SW480 (cell line): ENCODE results near the gene CYSTM1.

Experiments
- DNase-seq: peaks from one replicate; pipeline ENCODE4 v3.0.0-alpha.2; 2016; ENCODE audit warnings: low spot score

CYSTM1 gene

GRCh38 chr5:140238756-140239155 is 63.8 kb downstream of the CYSTM1 start:
- DNase-seq: no peak

- DNase-seq: no peak
Measured at GRCh38 chr5:140239461-140239860, 64.5 kb downstream of the CYSTM1 start.

DNA sequence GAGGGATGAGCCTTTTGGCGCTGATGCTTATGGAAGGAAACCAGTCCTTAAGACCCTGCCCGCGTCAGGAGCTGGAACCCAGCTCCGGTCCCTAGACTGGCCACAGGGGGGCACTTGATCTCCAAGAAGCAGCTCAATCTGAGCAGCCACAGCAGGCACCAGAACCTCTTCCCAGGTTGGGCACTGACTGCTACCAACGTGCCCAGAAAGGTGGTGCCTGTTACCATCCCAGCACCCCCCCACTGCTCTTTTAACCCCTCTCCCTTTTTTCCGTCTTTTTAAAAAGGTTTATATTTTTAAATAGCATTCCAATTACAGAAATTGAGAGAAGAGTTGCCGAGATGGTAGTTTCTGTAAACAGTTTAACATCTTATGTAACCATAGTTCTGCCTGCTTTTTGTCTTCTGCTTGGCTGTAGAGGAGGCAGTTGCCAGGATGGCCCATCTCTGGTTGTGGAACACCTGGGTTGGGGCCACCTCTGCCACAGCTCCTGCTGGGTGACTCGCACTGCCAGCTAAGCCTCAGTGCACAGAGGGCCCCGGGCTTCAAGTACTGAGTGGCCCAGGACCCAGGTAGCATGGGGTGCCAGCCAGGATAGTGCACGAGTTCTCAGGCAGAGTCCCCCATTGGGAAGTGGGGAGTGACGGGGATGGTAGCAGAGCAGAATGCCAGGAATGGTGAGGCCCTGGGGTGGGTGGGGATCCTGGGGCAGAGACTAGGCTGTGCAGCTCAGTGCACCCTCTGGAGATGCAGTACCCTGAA is 65.1 kb downstream of the CYSTM1 start:
- DNase-seq: no peak

DNA sequence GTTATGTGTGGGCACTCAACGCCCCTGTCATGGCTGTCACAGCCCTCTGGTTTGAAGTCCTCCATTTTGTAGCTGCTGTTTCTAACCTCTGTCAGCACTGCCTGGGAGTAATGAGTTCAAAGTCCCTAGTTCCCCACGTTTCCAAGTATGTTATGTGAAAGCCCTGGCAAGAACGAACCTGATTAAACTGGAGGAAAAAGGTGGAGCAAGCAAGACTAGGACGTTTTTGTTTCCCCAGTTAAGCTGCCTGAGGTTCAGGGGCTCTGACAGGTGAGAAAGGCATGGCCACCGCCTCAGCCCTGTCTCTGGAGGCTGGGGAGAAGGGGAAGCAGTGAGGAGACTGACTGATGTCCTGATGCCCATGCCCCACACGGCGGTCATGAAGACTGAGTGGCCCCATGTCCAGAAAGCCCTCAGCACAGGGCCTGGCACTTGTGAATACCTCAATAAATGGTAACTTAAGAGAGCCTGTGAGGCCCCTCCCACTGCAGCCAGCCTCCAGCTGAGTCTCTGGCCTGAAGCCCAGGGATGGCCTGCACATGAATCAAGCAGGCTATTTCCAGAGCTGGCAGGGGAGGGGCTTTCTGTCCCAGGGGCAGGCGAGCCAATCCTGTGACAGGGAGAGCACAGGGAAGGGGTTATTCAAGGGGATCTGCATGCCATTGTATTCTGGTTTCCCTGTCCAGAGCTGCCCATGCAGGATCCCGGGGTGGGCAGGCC is 66.2 kb downstream of the CYSTM1 start:
- DNase-seq: no peak

DNA sequence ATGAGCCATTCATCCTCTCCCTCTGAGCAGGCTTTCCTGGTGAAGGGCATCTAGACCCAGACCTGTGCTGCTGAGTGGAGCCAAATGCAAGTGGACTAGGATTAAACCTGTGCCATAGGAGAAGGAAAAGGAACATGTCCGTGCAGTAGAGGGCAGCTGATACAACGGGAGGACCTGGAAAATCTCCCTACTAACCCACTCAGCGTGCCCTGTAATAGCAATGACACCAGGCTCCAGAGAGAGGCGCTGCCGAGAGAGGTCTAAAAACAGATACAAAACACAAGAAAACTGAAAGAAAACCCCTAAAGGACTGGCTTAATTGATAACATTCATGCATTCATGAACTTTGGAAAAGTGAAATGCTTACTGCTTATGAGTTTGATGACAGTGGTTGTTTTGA is 67.1 kb downstream of the CYSTM1 start:
- DNase-seq: no peak

DNA sequence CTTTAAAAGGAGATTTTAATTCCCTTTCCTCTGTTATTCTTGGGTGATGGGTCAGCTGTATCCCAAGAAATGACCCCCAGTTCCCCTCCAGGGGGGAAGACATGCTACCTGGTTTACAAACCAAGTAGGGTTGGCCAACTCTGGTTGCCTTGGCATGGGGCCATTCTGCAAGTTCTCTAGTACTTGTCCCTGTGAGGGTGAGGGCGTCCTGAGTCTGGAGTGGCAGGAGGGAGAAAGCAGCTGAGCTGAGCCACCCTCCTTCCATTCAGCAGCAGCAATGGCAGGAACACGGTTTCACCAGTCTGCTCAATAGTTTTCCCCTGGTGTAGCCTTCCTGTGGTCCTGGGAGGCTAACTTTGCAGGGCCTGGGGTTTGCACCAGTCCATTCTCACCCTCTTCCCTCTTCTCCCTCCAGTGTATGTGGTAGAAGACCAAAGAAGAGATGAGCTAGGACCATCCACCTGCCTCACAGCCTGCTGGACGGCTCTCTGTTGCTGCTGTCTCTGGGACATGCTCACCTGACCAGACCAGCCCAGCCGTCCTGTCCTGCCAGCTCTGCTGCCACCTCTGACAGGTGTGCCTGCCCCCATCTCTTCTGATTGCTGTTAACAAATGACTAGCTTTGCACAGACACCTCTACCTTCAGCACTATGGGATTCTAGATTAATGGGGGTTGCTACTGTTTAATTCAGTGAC is 68.0 kb downstream of the CYSTM1 start:
- DNase-seq: no peak

DNA sequence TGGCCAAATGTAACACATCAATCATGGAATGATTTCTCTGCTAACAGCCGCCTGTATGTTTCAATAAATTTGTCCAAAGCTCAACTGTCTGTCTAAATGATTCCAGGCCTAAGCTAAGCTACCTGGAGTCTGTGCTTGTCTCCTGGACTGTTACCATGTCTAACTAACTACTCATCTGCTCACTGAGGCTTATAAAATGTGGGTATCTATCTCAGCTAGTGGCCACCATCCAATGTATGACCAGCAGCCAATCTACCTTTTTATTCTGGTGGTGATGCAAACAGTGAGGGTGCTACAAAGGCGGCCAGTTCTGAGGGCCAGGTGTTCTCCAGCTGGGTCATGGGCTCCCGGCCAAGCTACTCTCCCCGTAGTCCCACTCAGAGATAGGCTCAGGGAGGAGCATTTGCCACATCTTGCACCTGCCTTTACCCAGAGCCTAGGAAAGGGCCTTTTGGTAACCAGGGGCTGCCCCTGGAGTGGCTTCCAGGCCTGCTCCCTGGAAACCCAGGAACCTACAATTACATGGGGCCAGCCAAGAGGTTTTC is 68.8 kb downstream of the CYSTM1 start:
- no peak for DNase-seq

DNA sequence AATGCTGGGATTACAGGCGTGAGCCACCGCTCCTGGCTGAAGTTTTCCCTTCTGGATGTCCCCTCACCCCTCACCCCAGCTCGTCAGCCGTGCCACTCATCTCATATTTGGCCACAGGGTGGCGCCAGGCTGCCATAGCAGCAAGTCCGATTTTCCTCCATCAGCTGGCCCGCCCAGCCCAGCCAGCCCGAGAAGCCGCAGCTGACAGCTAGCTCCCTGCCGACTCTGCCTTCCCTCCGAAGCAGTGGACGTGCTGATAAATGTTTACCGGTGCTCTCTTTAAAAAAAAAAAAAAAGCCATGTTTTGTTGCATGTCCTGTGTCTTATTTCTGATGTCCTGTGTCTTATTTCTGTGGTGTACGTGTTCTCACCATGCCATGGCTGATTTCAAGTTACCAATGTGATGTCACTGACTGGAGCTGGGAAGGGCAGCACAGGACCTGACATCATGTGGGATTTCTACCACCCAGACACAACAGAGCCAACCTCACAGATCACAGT is 69.6 kb downstream of the CYSTM1 start:
- DNase-seq: peak; percentile 89

- no peak for DNase-seq
Measured at GRCh38 chr5:140245341-140245740, 70.4 kb downstream of the CYSTM1 start.

GRCh38 chr5:140245926-140246325 is 70.9 kb downstream of the CYSTM1 start:
- DNase-seq: no peak

- DNase-seq: no peak
Measured at GRCh38 chr5:140246378-140247122, 71.6 kb downstream of the CYSTM1 start.

GRCh38 chr5:140248414-140248813 is 73.4 kb downstream of the CYSTM1 start:
- no peak for DNase-seq

DNA sequence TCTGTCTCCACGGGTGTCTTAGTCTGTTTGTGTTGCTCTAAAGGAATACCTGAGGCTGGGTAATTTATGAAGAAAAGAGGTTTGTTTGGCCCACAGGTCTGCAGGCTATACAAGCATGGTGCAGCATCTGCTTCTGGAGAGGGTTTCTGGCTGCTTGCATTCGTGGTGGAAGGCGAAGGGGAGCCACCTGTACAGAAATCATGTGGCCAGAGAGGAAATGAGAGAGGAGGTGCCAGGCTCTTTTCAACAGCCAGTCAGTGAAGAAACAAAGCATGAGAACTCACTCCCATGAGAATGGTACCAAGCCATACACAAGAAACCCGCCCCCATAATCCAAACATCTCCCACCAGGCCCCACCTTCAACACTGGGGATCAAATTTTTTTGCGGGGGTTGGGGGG is 74.5 kb downstream of the CYSTM1 start:
- no peak for DNase-seq

DNA sequence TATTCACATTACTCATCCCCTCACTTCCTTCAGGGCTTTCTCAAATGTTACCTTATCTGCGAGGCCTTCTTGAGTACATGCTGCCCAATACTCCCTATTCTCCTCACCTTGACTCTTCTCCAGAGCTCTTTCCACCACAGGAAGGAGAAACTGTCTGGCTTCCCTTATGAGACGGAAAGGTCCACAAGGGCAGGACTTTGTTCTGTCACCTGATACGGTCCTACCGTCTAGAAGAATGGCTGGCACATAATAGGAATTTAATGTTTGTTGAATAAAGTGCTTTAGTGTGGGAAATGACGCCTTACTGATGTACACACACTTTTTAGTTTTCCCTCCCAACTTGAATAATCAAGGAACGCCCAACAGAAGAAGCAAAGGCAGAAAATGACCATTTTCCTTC is 75.4 kb downstream of the CYSTM1 start:
- DNase-seq: no peak

- DNase-seq: peak; percentile 98
Measured at GRCh38 chr5:140251527-140251973, 76.6 kb downstream of the CYSTM1 start.

DNA sequence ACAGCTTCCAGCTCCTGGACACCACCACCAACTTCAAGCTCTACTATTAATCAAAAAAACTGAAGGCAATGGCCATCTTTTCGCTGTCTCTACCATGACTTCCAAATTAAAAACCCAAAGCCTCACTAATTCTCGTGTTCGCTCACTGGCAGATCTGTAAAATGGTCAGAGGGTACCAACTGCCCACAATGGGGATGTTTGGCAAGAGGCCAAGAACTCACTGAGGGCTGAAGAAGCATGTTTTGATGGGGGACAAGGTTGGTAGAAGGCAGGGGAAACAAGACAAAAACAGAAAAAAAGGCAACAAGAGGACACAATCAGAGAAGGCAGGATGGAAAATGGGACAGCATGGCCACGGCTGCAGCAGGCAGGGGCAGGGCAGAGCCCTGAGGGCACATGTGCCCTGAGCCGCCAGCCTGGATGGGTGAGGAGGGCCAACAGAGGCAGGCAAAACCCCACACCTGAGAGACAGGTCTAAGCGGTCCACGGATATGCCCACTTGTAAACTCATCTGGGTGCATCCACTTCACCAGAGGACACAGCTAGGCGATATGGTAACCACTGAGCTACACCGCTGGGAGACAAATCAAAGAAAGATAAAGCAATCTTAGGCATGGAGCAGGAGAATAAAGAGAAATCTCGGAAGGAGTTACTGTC is 77.6 kb downstream of the CYSTM1 start:
- no peak for DNase-seq

- peak; percentile 81 for DNase-seq
Measured at GRCh38 chr5:140253985-140254384, 79.0 kb downstream of the CYSTM1 start.

GRCh38 chr5:140255460-140256157 is 80.6 kb downstream of the CYSTM1 start:
- DNase-seq: no peak

GRCh38 chr5:140256726-140257125 is 81.7 kb downstream of the CYSTM1 start:
- no peak for DNase-seq

- no peak for DNase-seq
Measured at GRCh38 chr5:140258016-140258415, 83.0 kb downstream of the CYSTM1 start.

DNA sequence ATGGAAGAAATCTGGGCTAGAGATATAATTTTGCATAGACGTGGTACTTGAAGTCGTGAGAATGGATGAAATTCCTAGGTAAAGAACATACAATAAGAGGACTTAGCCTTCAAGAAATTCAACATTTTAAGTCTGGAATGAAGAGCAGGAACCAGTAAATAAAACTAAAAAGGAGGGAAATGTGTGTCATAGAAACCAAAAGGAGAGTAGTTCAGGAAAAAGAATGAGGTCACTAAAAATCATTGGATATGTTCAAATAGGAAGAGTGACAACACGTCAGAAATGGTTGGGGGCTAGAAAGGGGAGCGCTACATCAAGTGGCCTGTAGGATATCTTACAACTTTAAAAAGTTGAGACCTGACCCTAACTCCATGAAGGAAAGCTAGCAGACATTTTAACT is 83.9 kb downstream of the CYSTM1 start:
- no peak for DNase-seq
